Astrocyte of the cerebellum (primary cell): ENCODE results near the gene ZNF593OS.

ENCODE experiments used
- DNase-seq: peaks from one replicate; pipeline ENCODE4 v3.0.0-alpha.2; 2011; ENCODE audit warnings: low read depth
- H3K4me3 ChIP-seq: 2 replicates; pipeline ENCODE4 v1.5.1; 2011; ENCODE audit warnings: mild to moderate bottlenecking, low read depth, low read length, moderate library complexity
- in situ Hi-C: cut with HindIII; loops from 2 replicates; pipeline ENCODE4 v1.10.0; 2017; ENCODE audit warnings: low sequenced_read_pairs
- TF ChIP-seq, protein P1 (sequence below): IDR thresholded peaks from 2 replicates; pipeline ENCODE4 v1.5.1; 2012; ENCODE audit warnings: low read length, low read depth, moderate library complexity, mild to moderate bottlenecking; ENCODE audit errors: missing control alignments

ZNF593OS gene

GRCh38 chr1:26122988-26123973 lies 48.4 kb downstream of the ZNF593OS start:
- TF ChIP-seq, protein P1, sequence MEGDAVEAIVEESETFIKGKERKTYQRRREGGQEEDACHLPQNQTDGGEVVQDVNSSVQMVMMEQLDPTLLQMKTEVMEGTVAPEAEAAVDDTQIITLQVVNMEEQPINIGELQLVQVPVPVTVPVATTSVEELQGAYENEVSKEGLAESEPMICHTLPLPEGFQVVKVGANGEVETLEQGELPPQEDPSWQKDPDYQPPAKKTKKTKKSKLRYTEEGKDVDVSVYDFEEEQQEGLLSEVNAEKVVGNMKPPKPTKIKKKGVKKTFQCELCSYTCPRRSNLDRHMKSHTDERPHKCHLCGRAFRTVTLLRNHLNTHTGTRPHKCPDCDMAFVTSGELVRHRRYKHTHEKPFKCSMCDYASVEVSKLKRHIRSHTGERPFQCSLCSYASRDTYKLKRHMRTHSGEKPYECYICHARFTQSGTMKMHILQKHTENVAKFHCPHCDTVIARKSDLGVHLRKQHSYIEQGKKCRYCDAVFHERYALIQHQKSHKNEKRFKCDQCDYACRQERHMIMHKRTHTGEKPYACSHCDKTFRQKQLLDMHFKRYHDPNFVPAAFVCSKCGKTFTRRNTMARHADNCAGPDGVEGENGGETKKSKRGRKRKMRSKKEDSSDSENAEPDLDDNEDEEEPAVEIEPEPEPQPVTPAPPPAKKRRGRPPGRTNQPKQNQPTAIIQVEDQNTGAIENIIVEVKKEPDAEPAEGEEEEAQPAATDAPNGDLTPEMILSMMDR: no peak
- H3K4me3 ChIP-seq: no peak overlapping the region
- in situ Hi-C loops: no loop called here
- DNase-seq: no peak

GRCh38 chr1:26121854-26122773 lies 49.5 kb downstream of the ZNF593OS start:
- in situ Hi-C loops: no loop called here
- TF ChIP-seq, protein P1: no peak
- DNase-seq: no peak

DNA sequence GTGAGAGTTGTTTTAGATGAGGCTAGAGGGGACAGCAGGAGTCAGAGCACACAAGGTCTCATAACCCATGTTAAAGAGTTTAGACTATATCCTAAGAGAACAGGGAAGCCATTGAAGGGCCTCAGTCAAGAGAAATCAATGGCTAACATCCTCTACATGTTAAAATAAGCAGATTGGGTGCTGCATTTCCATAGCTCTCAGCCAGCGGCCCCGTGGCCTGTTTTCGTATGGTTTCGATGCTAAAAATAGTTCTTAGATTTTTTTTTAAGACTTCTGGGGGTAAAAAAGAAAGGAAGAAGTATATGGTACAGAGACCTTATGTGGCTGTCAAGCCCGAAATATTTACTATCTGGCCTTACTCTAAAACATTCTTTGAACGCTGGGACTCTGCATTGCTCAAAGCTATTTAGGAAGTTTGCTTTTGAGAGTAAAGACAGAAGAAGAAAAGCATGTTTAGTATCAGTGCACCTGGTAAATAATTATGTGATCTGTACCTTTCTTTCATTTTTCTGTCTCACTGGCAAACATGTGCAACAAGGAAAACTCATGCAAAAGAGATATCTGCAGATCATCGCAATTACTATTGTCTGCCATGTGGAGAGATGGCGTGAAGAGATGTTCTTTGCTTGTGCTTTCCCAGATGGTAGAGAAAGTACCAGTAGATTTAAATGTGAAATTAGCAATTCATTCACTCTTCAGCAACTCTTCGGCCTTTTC lies 51.6 kb downstream of the ZNF593OS start:
- DNase-seq: no peak
- in situ Hi-C loops: no loop called here
- H3K4me3 ChIP-seq: no peak overlapping the region
- TF ChIP-seq, protein P1: no peak

More at GRCh38 chr1:26121854-26122773, 49.5 kb downstream of the ZNF593OS start:
- no peak overlapping the region for H3K4me3 ChIP-seq
